ENCODE data around the gene C1orf232. TPM values are rescaled to one million over a fixed set of nuclear protein-coding genes. Genes with fewer than 3 reads are reported as not detected.

C1orf232 gene
- total RNA-seq, 1 experiment from 2014 or later = not detected

DNA sequence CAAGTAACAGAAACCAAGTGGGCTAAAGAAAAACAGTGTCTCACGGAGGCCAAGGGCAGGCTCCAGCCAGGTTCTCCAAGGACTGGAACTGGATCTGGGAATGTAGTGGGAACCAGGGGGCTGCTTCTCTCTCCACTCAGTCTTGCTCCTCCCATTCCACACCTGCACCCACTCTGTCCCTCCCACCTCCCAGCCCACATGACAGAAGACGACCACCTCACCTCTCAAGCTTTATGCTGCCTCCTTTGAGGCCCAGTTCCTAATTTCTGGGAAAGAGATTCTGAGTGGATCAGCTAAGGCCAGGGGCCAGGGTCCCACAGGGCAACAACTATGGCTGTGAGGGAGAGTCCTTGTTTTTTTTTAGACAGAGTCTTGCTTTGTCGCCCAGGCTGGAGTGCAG lies 46.5 kb upstream of the C1orf232 start:
- H4K20me1 ChIP-seq (ENCODE audit: insufficient read depth) = no peaks in the 10 kb centered on the region
- H3K4me2 ChIP-seq (ENCODE audit: low read length) = no peak overlapping the region
- ChIA-PET RAD21 (ENCODE audit: low non-redundant PET in 1 of 2, low total read pairs in 2 of 2, uncharacterized antibody in 2 of 2, unreplicated experiment in 2 of 2) (no interaction called here), CTCF (interaction anchor here (1.1 kb wide), 1 partner anchor 19 kb away, joined by 3 read pairs; the partner anchor contains the start of gene CEP85), POLR2A (no interaction called here)
- DNase-seq (ENCODE audit: low read depth, low spot score) = no peak
- no peak overlapping the region for H2AFZ ChIP-seq (ENCODE audit: low read depth, low read length, poor library complexity, severe bottlenecking)
- H3K9ac ChIP-seq (ENCODE audit: low read length) = no peak overlapping the region
- intact Hi-C loops (cut with micrococcal nuclease) = no loop called here
- TF ChIP-seq, protein P1, sequence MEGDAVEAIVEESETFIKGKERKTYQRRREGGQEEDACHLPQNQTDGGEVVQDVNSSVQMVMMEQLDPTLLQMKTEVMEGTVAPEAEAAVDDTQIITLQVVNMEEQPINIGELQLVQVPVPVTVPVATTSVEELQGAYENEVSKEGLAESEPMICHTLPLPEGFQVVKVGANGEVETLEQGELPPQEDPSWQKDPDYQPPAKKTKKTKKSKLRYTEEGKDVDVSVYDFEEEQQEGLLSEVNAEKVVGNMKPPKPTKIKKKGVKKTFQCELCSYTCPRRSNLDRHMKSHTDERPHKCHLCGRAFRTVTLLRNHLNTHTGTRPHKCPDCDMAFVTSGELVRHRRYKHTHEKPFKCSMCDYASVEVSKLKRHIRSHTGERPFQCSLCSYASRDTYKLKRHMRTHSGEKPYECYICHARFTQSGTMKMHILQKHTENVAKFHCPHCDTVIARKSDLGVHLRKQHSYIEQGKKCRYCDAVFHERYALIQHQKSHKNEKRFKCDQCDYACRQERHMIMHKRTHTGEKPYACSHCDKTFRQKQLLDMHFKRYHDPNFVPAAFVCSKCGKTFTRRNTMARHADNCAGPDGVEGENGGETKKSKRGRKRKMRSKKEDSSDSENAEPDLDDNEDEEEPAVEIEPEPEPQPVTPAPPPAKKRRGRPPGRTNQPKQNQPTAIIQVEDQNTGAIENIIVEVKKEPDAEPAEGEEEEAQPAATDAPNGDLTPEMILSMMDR (IDR thresholded peaks at IDR 0.05 in 2 of 3, conservative IDR thresholded peaks at IDR 0.05 in 1 of 3; ENCODE audit: borderline replicate concordance in 1 of 3, insufficient read depth in 1 of 3, low read depth in 2 of 3, low read length in 2 of 3) = no peak
- TF ChIP-seq RAD21 (IDR thresholded peaks at IDR 0.05; ENCODE audit: low read depth) (no peak), YY1 (IDR thresholded peaks at IDR 0.05; ENCODE audit: extremely low read depth, insufficient replicate concordance, low read depth, low read length) (no peak), JUND (IDR thresholded peaks at IDR 0.05) (no peak), ELF1 (IDR thresholded peaks at IDR 0.05; ENCODE audit: borderline replicate concordance, low read depth) (no peak)
- TF ChIP-seq, protein P2, sequence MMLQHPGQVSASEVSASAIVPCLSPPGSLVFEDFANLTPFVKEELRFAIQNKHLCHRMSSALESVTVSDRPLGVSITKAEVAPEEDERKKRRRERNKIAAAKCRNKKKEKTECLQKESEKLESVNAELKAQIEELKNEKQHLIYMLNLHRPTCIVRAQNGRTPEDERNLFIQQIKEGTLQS (IDR thresholded peaks at IDR 0.05) = no peak
- TF ChIP-seq, protein P3, sequence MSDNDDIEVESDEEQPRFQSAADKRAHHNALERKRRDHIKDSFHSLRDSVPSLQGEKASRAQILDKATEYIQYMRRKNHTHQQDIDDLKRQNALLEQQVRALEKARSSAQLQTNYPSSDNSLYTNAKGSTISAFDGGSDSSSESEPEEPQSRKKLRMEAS (IDR thresholded peaks at IDR 0.05) = no peak
- H3K36me3 ChIP-seq (ENCODE audit: control insufficient read depth in 1 of 2, insufficient read depth in 2 of 2, low read length in 2 of 2) = no peaks in the 10 kb centered on the region
- H3K9me2 ChIP-seq (ENCODE audit: insufficient read depth) = no peaks in the 10 kb centered on the region
- H3K9me3 ChIP-seq (ENCODE audit: control insufficient read depth in 1 of 2, insufficient read depth in 1 of 2, low read depth in 1 of 2, low read length in 2 of 2) = no peaks in the 10 kb centered on the region
- ATAC-seq = no peak
- H3K4me1 ChIP-seq (ENCODE audit: control insufficient read depth in 1 of 2, insufficient read depth in 2 of 2, low read length in 2 of 2) = peaks cover under 1 to 3% of the 10 kb centered on the region in 2 experiments; a peak in 2 of 4 replicates
- H3K27me3 ChIP-seq (ENCODE audit: insufficient read depth, low read length) = no peaks in the 10 kb centered on the region
- no peak overlapping the region for H3K4me3 ChIP-seq (replicated peaks in 1 of 2; ENCODE audit: low read depth in 1 of 2, low read length in 2 of 2)
- BruUV-seq (replicated peaks) = no TSS peak
- H3K27ac ChIP-seq (ENCODE audit: low read depth, low read length) = no peak overlapping the region
- H3K79me2 ChIP-seq (ENCODE audit: insufficient read depth, low read length) = no peaks in the 10 kb centered on the region
